ENCODE results near the gene LPCAT1. TPM values are rescaled to one million over a fixed set of nuclear protein-coding genes. Genes with fewer than 3 reads are reported as not detected.
"Not testable (repeated sequence)": the region's sequence is repeated elsewhere in the genome, so short reads cannot be mapped to it uniquely, and the experiment has no call there.

Gene LPCAT1
- total and polyA plus RNA-seq, 10 of the 15 experiments (the other 5 are each of a cell fraction or from before 2014, with no cell fraction given) = 2.3 to 109 (median 72.7) TPM

DNA sequence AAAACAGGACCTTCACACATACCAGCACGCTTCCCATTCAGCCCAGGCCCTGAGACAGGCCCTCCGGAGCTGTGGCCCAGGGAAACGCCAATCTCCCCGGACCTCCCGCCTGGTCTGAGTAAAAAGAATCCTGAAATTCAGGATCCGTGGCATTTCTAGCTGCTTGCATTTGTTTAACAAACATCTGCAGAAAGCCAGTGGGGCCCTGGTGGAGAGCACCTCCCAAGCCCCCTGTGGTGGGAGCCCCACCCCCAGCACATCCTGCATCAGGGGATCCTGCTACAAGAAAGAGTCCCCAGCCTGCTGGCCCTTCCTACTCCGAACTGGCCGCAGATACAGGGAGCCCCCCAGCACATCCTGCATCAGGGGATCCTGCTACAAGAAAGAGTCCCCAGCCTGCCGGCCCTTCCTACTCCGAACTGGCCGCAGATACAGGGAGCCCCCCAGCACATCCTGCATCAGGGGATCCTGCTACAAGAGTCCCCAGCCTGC, 8.9 kb downstream of the LPCAT1 start:
- BruUV-seq (replicated peaks); in situ Hi-C loops (cut with MboI); CTCF ChIA-PET; FAIRE-seq; RAD21 ChIA-PET (ENCODE audit: unreplicated experiment); H2AFZ ChIP-seq (ENCODE audit: control insufficient read depth, low read depth, low read length); H3K9me3 ChIP-seq (replicated peaks; ENCODE audit: control insufficient read depth, insufficient read depth, low read length); intact Hi-C loops (cut with micrococcal nuclease; ENCODE audit: unreplicated experiment); ATAC-seq; DNase-seq (ENCODE audit: low read depth, low spot score); H3K27ac ChIP-seq (ENCODE audit: control insufficient read depth, insufficient read depth); H4K20me1 ChIP-seq (ENCODE audit: control insufficient read depth, insufficient read depth); H3K4me1 ChIP-seq (ENCODE audit: control insufficient read depth, insufficient read depth, low read length); H3K4me2 ChIP-seq (ENCODE audit: control insufficient read depth, insufficient read depth); H3K4me3 ChIP-seq; H3K9ac ChIP-seq (ENCODE audit: control insufficient read depth, insufficient read depth, low read length); H3K27me3 ChIP-seq (replicated peaks in 1 of 2; ENCODE audit: control insufficient read depth in 2 of 2, insufficient read depth in 2 of 2, low read length in 1 of 2): not testable (repeated sequence)
- ChIA-PET SMC1A (ENCODE audit: uncharacterized antibody, unreplicated experiment) (interaction anchor here (0.9 kb wide), 1 partner anchor 79 kb away, joined by 3 read pairs; no protein-coding TSS in a partner anchor), POLR2A (interaction anchor here (0.5 kb wide), 1 partner anchor 111 kb away, joined by 3 read pairs; no protein-coding TSS in a partner anchor)
- H3K79me2 ChIP-seq (ENCODE audit: control insufficient read depth, insufficient read depth, low read length) = peaks cover 45% of the 10 kb centered on the region
- 98% methylated on average over 11 of the region's 11 CpGs for WGBS (ENCODE audit: insufficient coverage, insufficient replicate concordance, low lambda C conversion rate, missing lambda C conversion rate)
- H3K36me3 ChIP-seq (ENCODE audit: control insufficient read depth in 2 of 2, insufficient read depth in 2 of 2, low read length in 1 of 2) = peaks cover 26 to 42% of the 10 kb centered on the region in 2 experiments

- ChIA-PET POLR2A (no interaction called here), RAD21 (ENCODE audit: unreplicated experiment) (no interaction called here), CTCF (interaction anchor here (0.7 to 1.2 kb wide), 2 partner anchors 8 to 29 kb away, joined by 3 read pairs; no protein-coding TSS in a partner anchor), SMC1A (ENCODE audit: uncharacterized antibody, unreplicated experiment) (interaction anchor here (0.9 to 1.9 kb wide), 2 partner anchors 10 to 80 kb away, joined by 3 to 8 read pairs; no protein-coding TSS in a partner anchor)
- DNase-seq (ENCODE audit: low read depth, low spot score) (no peak), ATAC-seq (no peak), FAIRE-seq (no peak)
- no peak overlapping the region for H3K27ac ChIP-seq (ENCODE audit: control insufficient read depth, insufficient read depth)
- peaks cover 5% of the 10 kb centered on the region for H4K20me1 ChIP-seq (ENCODE audit: control insufficient read depth, insufficient read depth)
- peaks cover 4% of the 10 kb centered on the region for H3K4me1 ChIP-seq (ENCODE audit: control insufficient read depth, insufficient read depth, low read length)
- H3K36me3 ChIP-seq (ENCODE audit: control insufficient read depth in 2 of 2, insufficient read depth in 2 of 2, low read length in 1 of 2) = peaks cover 26 to 39% of the 10 kb centered on the region in 2 experiments
- in situ Hi-C loops (cut with MboI) (no loop called here), intact Hi-C loops (cut with micrococcal nuclease; ENCODE audit: unreplicated experiment) (no loop called here)
- no peak overlapping the region for H3K9ac ChIP-seq (ENCODE audit: control insufficient read depth, insufficient read depth, low read length)
- H2AFZ ChIP-seq (ENCODE audit: control insufficient read depth, low read depth, low read length) = no peak overlapping the region
- no peaks in the 10 kb centered on the region for H3K9me3 ChIP-seq (replicated peaks; ENCODE audit: control insufficient read depth, insufficient read depth, low read length)
- peaks cover 39% of the 10 kb centered on the region for H3K79me2 ChIP-seq (ENCODE audit: control insufficient read depth, insufficient read depth, low read length)
- 91% methylated on average over 30 of the region's 30 CpGs for WGBS (ENCODE audit: insufficient coverage, insufficient replicate concordance, low lambda C conversion rate, missing lambda C conversion rate)
- H3K27me3 ChIP-seq (replicated peaks in 1 of 2; ENCODE audit: control insufficient read depth in 2 of 2, insufficient read depth in 2 of 2, low read length in 1 of 2) = no peaks in the 10 kb centered on the region
- no peak overlapping the region for H3K4me2 ChIP-seq (ENCODE audit: control insufficient read depth, insufficient read depth)
- no peak overlapping the region for H3K4me3 ChIP-seq
- no TSS peak for BruUV-seq (replicated peaks)
- no peak for TF ChIP-seq FOXM1 (IDR thresholded peaks at IDR 0.05; ENCODE audit: low read depth, low read length)
- no peak for TF ChIP-seq ETV6 (conservative IDR thresholded peaks at IDR 0.05 in 1 of 2, IDR thresholded peaks at IDR 0.05 in 1 of 2; ENCODE audit: borderline replicate concordance in 1 of 2, low read depth in 1 of 2)
- TF ChIP-seq, protein P1, sequence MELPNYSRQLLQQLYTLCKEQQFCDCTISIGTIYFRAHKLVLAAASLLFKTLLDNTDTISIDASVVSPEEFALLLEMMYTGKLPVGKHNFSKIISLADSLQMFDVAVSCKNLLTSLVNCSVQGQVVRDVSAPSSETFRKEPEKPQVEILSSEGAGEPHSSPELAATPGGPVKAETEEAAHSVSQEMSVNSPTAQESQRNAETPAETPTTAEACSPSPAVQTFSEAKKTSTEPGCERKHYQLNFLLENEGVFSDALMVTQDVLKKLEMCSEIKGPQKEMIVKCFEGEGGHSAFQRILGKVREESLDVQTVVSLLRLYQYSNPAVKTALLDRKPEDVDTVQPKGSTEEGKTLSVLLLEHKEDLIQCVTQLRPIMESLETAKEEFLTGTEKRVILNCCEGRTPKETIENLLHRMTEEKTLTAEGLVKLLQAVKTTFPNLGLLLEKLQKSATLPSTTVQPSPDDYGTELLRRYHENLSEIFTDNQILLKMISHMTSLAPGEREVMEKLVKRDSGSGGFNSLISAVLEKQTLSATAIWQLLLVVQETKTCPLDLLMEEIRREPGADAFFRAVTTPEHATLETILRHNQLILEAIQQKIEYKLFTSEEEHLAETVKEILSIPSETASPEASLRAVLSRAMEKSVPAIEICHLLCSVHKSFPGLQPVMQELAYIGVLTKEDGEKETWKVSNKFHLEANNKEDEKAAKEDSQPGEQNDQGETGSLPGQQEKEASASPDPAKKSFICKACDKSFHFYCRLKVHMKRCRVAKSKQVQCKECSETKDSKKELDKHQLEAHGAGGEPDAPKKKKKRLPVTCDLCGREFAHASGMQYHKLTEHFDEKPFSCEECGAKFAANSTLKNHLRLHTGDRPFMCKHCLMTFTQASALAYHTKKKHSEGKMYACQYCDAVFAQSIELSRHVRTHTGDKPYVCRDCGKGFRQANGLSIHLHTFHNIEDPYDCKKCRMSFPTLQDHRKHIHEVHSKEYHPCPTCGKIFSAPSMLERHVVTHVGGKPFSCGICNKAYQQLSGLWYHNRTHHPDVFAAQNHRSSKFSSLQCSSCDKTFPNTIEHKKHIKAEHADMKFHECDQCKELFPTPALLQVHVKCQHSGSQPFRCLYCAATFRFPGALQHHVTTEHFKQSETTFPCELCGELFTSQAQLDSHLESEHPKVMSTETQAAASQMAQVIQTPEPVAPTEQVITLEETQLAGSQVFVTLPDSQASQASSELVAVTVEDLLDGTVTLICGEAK (IDR thresholded peaks at IDR 0.05; ENCODE audit: borderline replicate concordance) = no peak
- TF ChIP-seq SMARCA5 (IDR thresholded peaks at IDR 0.05) = no peak
- TF ChIP-seq CREB1 (IDR thresholded peaks at IDR 0.05; ENCODE audit: low read depth) = no peak
- no peak for TF ChIP-seq NR2C2 (IDR thresholded peaks at IDR 0.05; ENCODE audit: borderline replicate concordance, control insufficient read depth, insufficient read length, low read depth)
- TF ChIP-seq ZNF24 (IDR thresholded peaks at IDR 0.05) = no peak
Observed at GRCh38 chr5:1514027-1514818, 9.5 kb downstream of the LPCAT1 start.
